Measurements from ENCODE around the gene PRKAR1B.
"Not testable (repeated sequence)": the region's sequence is repeated elsewhere in the genome, so short reads cannot be mapped to it uniquely, and the experiment has no call there.

PRKAR1B gene

GRCh38 chr7:621572-622285 lies 105.4 kb downstream of the PRKAR1B start:
- no peak for DNase-seq (ENCODE audit: low read depth)

- no peak for DNase-seq (ENCODE audit: low read depth)
Observed at GRCh38 chr7:620885-621284, 106.2 kb downstream of the PRKAR1B start.

- DNase-seq (ENCODE audit: low read depth): no peak
Observed at GRCh38 chr7:620056-620455, 107.0 kb downstream of the PRKAR1B start.

GRCh38 chr7:619368-619840 lies 107.7 kb downstream of the PRKAR1B start:
- no peak for DNase-seq (ENCODE audit: low read depth)

GRCh38 chr7:618539-619367 lies 108.3 kb downstream of the PRKAR1B start:
- DNase-seq (ENCODE audit: low read depth): no peak

GRCh38 chr7:617614-618538 lies 109.2 kb downstream of the PRKAR1B start:
- DNase-seq (ENCODE audit: low read depth): no peak

GRCh38 chr7:613442-614140 lies 113.5 kb downstream of the PRKAR1B start:
- DNase-seq (ENCODE audit: low read depth): no peak

- DNase-seq (ENCODE audit: low read depth): not testable (repeated sequence)
Observed at GRCh38 chr7:611837-612236, 115.2 kb downstream of the PRKAR1B start.

- no peak for DNase-seq (ENCODE audit: low read depth)
Observed at GRCh38 chr7:611281-611810, 115.7 kb downstream of the PRKAR1B start.

- no peak for DNase-seq (ENCODE audit: low read depth)
Observed at GRCh38 chr7:610531-611280, 116.4 kb downstream of the PRKAR1B start.

- no peak for DNase-seq (ENCODE audit: low read depth)
Observed at GRCh38 chr7:610141-610530, 116.9 kb downstream of the PRKAR1B start.

GRCh38 chr7:609365-609764 lies 117.7 kb downstream of the PRKAR1B start:
- DNase-seq (ENCODE audit: low read depth): no peak

GRCh38 chr7:608954-609353 lies 118.1 kb downstream of the PRKAR1B start:
- DNase-seq (ENCODE audit: low read depth): no peak

GRCh38 chr7:608361-608760 lies 118.7 kb downstream of the PRKAR1B start:
- DNase-seq (ENCODE audit: low read depth): no peak

- DNase-seq (ENCODE audit: low read depth): no peak
Observed at GRCh38 chr7:607938-608337, 119.1 kb downstream of the PRKAR1B start.

- DNase-seq (ENCODE audit: low read depth): no peak
Observed at GRCh38 chr7:605661-606450, 121.2 kb downstream of the PRKAR1B start.

GRCh38 chr7:604884-605531 lies 122.1 kb downstream of the PRKAR1B start:
- no peak for DNase-seq (ENCODE audit: low read depth)

GRCh38 chr7:604001-604883 lies 122.8 kb downstream of the PRKAR1B start:
- DNase-seq (ENCODE audit: low read depth): peak; percentile 94

All from stimulated activated CD8-positive, alpha-beta memory T cell treated with anti-CD3 and anti-CD28 coated beads, Interleukin-7, amount 100 ng/mL, for 24 hours (primary cell).